Measurements from ENCODE around the gene PALM. TPM values are rescaled to one million over a fixed set of nuclear protein-coding genes. Genes with fewer than 3 reads are reported as not detected.
A peak's percentile ranks its signal among the peaks of the same experiment; 100 is the strongest.

Gene PALM
- total and polyA plus RNA-seq, 9 of the 15 experiments (the other 6 are each of a cell fraction or from before 2014, with no cell fraction given), result 0.04 to 6.6 (median 1.7) TPM

- TF ChIP-seq, protein P1, sequence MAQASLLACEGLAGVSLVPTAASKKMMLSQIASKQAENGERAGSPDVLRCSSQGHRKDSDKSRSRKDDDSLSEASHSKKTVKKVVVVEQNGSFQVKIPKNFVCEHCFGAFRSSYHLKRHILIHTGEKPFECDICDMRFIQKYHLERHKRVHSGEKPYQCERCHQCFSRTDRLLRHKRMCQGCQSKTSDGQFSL (CRISPR knock-in tag; IDR thresholded peaks at IDR 0.05), result 0 out of 2 replicates have a peak, but pooled peaks have one; percentile 38
- TF ChIP-seq, protein P1 (tag; IDR thresholded peaks at IDR 0.05), result peak in 1 of 2 experiments; percentile 48; a peak in 1 of 4 replicates
- TF ChIP-seq ELK3 (CRISPR knock-in tag; IDR thresholded peaks at IDR 0.05), result no peak
- TF ChIP-seq KAT7 (CRISPR knock-in tag; IDR thresholded peaks at IDR 0.05; ENCODE audit: borderline replicate concordance), result 0 out of 2 replicates have a peak, but pooled peaks have one; percentile 46
- TF ChIP-seq MAZ (CRISPR knock-in tag; conservative IDR thresholded peaks at IDR 0.05 in 1 of 2, IDR thresholded peaks at IDR 0.05 in 1 of 2), result peak; percentile 62 to 80
- peak; percentile 82; the same call in 1 of the 2 replicates for TF ChIP-seq XRCC5 (IDR thresholded peaks at IDR 0.05; ENCODE audit: low read depth, low read length)
- TF ChIP-seq RNF219 (CRISPR knock-in tag; IDR thresholded peaks at IDR 0.05), result no peak
- no peak for TF ChIP-seq ZNF134 (CRISPR knock-in tag; conservative IDR thresholded peaks at IDR 0.05)
- peak; percentile 89 for TF ChIP-seq ZBTB7A (IDR thresholded peaks at IDR 0.05; ENCODE audit: borderline replicate concordance, control insufficient read depth, low read depth, low read length)
- TF ChIP-seq ZNF253 (CRISPR knock-in tag; conservative IDR thresholded peaks at IDR 0.05), result no peak
- TF ChIP-seq MXI1 (IDR thresholded peaks at IDR 0.05; ENCODE audit: low read depth, low read length), result no peak
- no peak for TF ChIP-seq RBFOX2 (IDR thresholded peaks at IDR 0.05; ENCODE audit: low read depth, low read length)
- TF ChIP-seq SIN3B (IDR thresholded peaks at IDR 0.05; ENCODE audit: low read depth), result 0 out of 2 replicates have a peak, but pooled peaks have one; percentile 15
- 0 out of 2 replicates have a peak, but pooled peaks have one; percentile 44 for TF ChIP-seq RBM14 (IDR thresholded peaks at IDR 0.05; ENCODE audit: borderline replicate concordance, insufficient read depth, low read depth, low read length)
- TF ChIP-seq HIVEP1 (CRISPR knock-in tag; IDR thresholded peaks at IDR 0.05), result no peak
- no peak for TF ChIP-seq HNRNPK (IDR thresholded peaks at IDR 0.05; ENCODE audit: low read depth, low read length, poor library complexity, severe bottlenecking)
- no peak for TF ChIP-seq FOXO4 (CRISPR knock-in tag; IDR thresholded peaks at IDR 0.05)
- TF ChIP-seq, protein P2, sequence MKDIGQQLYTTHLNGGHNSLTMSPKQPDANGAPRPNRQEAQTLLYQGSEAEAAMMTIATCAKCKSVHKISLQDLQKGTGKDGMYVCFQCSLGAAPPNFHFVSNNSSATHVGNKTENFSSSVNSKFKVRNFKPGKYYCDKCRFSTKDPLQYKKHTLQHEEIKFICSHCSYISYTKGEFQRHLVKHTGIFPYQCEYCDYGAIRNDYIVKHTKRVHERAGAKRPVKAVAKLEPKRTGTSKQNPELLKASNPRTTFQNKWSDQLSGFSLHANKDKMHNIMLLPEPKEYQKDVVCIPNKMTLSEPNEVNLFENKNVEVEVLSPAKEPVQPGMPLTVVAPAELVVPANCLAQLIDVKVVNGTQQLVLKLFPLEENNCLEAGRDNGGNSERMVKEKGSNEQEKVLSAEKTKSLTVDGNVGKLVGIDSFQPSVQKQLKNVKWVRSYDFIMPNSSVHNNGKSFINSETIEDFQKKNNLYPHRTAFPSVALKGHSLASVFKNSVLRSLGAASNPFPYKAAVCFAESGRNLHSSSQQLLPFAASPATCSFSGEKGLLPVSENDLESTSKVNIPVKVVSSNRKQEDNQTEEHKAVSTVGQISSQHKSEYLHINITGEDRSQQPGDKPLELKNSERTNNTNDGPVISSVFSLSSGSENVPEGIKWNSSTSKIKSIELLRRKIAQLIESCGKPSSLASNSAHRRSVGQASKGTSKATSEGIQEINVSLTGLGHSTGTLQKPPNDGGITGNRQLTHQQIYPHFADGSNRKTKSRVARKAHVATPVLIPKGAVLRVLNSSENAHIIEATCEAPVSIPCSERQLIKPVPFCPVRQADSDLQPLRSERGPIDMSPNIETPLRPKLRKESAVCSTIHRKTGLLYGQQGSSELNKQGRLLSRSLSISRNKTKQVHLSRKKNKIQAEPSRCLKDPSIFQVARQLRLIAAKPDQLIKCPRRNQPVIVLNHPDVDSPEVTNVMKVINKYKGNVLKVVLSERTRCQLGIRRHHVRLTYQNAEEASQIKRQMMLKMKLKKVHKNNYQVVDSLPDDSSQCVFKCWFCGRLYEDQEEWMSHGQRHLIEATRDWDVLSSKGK (CRISPR knock-in tag; IDR thresholded peaks at IDR 0.05), result no peak
These were observed 43.8 kb upstream of the PALM start (continued) for GRCh38 chr19:664913-665443.

Data from K562 (cell line).